HepG2 (cell line): Measurements from ENCODE around the gene TMBIM4. TPM values are rescaled to one million over a fixed set of nuclear protein-coding genes. Genes with fewer than 3 reads are reported as not detected.

Experiments used
- ADNP ChIP-seq: sonication (generic); formaldehyde crosslinking; IDR thresholded peaks from 2 replicates; pipeline ENCODE4 v1.4.0; 2020; ENCODE audit warnings: missing genetic modification reagents
- AGO2 ChIP-seq: fragments of 200-400 bp; formaldehyde crosslinking; optimal IDR thresholded peaks from 2 replicates; pipeline ENCODE3; 2017; ENCODE audit warnings: mild to moderate bottlenecking, low read depth, low read length, moderate library complexity
- ARHGAP35 ChIP-seq: sonication (generic); formaldehyde crosslinking; IDR thresholded peaks from 2 replicates; pipeline ENCODE4 v1.9.0; 2022; ENCODE audit warnings: mild to moderate bottlenecking, inconsistent platforms, moderate library complexity, missing genetic modification reagents, borderline replicate concordance
- DNMT3B ChIP-seq: conservative IDR thresholded peaks from 2 replicates; pipeline ENCODE4 v1.6.1; 2016; ENCODE audit warnings: missing biosample characterization, control low read depth
- ETV6 ChIP-seq: sonication (generic); formaldehyde crosslinking; conservative IDR thresholded peaks from 2 replicates; pipeline ENCODE4 v1.4.0; 2020; ENCODE audit warnings: missing genetic modification reagents
- IRF1 ChIP-seq: sonication (generic); formaldehyde crosslinking; IDR thresholded peaks from 2 replicates; pipeline ENCODE4 v1.4.0; 2020; ENCODE audit warnings: low read depth, mild to moderate bottlenecking, missing genetic modification reagents
- IRF2 ChIP-seq: IDR thresholded peaks from 2 replicates; pipeline ENCODE4 v1.6.1; 2018; ENCODE audit warnings: missing genetic modification reagents, missing compliant biosample characterization
- KLF6 ChIP-seq: IDR thresholded peaks from 2 replicates; pipeline ENCODE4 v1.8.0; 2016; ENCODE audit warnings: missing biosample characterization, missing genetic modification reagents
- LCORL ChIP-seq, 2 experiments: fragments of 450-650 bp in 1 of 2; sonication (generic) in 1 of 2; formaldehyde crosslinking in 1 of 2; IDR thresholded peaks; 2 replicates each; pipeline versions ENCODE4 v1.5.0 to v1.6.1; 2017 to 2020; ENCODE audit warnings: antibody characterized with exemption in 1 of 2, missing genetic modification reagents in 1 of 2
- NFE2L2 ChIP-seq: fragments of 150-350 bp; IDR thresholded peaks from 2 replicates; pipeline ENCODE4 v1.6.1; 2014; ENCODE audit warnings: low read length
- NONO ChIP-seq, 2 experiments: fragments of 450-650 bp in 1 of 2; sonication (generic) in 1 of 2; formaldehyde crosslinking in 1 of 2; IDR thresholded peaks in 1 of 2; conservative IDR thresholded peaks in 1 of 2; 2 replicates each; pipeline versions ENCODE4 v1.6.1 to v1.8.0; 2017 to 2022; ENCODE audit warnings: mild to moderate bottlenecking in 1 of 2, missing genetic modification reagents in 1 of 2, moderate library complexity in 1 of 2
- RFX5 ChIP-seq: IDR thresholded peaks from 2 replicates; pipeline ENCODE4 v1.6.1; 2011; ENCODE audit warnings: low read depth, low read length, improper control_type of control experiment
- SCMH1 ChIP-seq: sonication (generic); formaldehyde crosslinking; IDR thresholded peaks from 2 replicates; pipeline ENCODE4 v1.9.0; 2021; ENCODE audit warnings: missing genetic modification reagents, mild to moderate bottlenecking, borderline replicate concordance
- THYN1 ChIP-seq: sonication (generic); formaldehyde crosslinking; IDR thresholded peaks from 2 replicates; pipeline ENCODE4 v1.8.1; 2023; ENCODE audit warnings: low read depth, mild to moderate bottlenecking, moderate library complexity, missing genetic modification reagents, borderline replicate concordance
- ZMAT3 ChIP-seq: sonication (generic); formaldehyde crosslinking; conservative IDR thresholded peaks from 2 replicates; pipeline ENCODE4 v1.7.0; 2021; ENCODE audit warnings: missing genetic modification reagents
- ZNF441 ChIP-seq: sonication (generic); formaldehyde crosslinking; IDR thresholded peaks from 2 replicates; pipeline ENCODE4 v1.7.0; 2021; ENCODE audit warnings: missing genetic modification reagents, borderline replicate concordance
- ZNF576 ChIP-seq: sonication (generic); formaldehyde crosslinking; IDR thresholded peaks from 2 replicates; pipeline ENCODE4 v1.4.0; 2020; ENCODE audit warnings: mild to moderate bottlenecking, missing genetic modification reagents
- ZNF597 ChIP-seq: sonication (generic); formaldehyde crosslinking; IDR thresholded peaks from 2 replicates; pipeline ENCODE4 v1.5.0; 2020; ENCODE audit warnings: missing genetic modification reagents
- ZNF788 ChIP-seq: sonication (generic); formaldehyde crosslinking; IDR thresholded peaks from 2 replicates; pipeline ENCODE4 v1.5.0; 2020; ENCODE audit warnings: mild to moderate bottlenecking, missing genetic modification reagents, borderline replicate concordance
- ZSCAN20 ChIP-seq: sonication (generic); formaldehyde crosslinking; IDR thresholded peaks from 2 replicates; pipeline ENCODE4 v1.4.0; 2020; ENCODE audit warnings: missing genetic modification reagents, mild to moderate bottlenecking, borderline replicate concordance
- polyA plus RNA-seq, 8 experiments: library from polyadenylated mRNA; depleted of rRNA in 3 of 8; stranded (reverse) in 7 of 8; unstranded in 1 of 8; fragments of >200 nt; fragmentation: Illumina TruSeq in 4 of 8; extraction: Trizol in 4 of 8; gene quantifications; 2 replicates each; pipeline versions ENCODE4 v1.2.1 to v1.2.3, GENCODE V29; 2011 to 2016; ENCODE audit warnings: low read depth in 4 of 8, missing spikeins in 1 of 8, mixed read lengths in 1 of 8; ENCODE audit not compliant: insufficient read depth in 1 of 8
- total RNA-seq, 5 experiments: library from RNA; depleted of rRNA; stranded (reverse); fragments of >200 nt; fragmentation: Illumina TruSeq; extraction: Trizol; gene quantifications; 2 replicates each; pipeline ENCODE4 v1.2.3, GENCODE V29; 2016; ENCODE audit warnings: low read depth in 1 of 5

TMBIM4 gene
- total and polyA plus RNA-seq, 2 of the 13 experiments (the other 11 are each of a cell fraction or from before 2014, with no cell fraction given), result 60.5 to 67.7 TPM

DNA sequence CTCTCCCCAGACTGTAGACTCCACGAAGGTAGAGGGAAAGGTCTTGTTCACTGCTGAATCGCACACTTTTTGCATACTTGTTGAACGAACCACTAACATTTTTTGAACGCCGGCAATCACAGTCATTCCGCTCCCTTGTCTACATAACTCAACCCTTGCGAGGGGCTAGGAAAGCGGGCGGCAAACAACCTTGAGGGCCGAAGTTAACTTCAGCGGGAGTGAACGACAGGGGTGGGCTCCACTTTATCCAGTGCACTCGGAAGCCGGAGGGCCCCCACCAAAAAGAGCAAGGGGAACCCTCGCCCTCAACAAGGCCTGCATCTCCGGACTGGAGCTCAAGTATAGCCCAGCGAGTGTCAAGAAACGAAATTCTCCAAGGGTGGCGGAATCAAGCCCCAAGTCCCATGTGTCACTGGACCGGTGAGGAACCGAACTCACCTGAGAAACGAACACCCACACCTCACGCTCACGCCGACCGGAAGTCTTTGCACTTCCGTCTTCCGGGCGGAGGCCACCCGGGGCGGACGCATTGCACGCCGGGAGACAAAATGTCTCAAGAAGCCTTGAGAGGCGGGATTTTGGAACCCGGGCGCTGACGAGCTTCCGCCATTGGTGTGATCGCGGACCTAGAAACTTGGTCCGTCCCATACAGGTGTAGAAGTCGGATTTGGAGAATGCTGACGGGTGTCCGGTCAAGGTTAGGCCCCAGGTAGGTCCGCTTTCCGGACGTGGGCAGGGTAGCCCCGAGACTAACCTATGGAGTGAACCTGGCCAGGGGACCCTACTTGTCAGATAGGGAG, 39.3 kb downstream of the TMBIM4 start, which contains the start of gene LLPH (continued):
- TF ChIP-seq THYN1 (CRISPR knock-in tag) (no peak), ZNF441 (no peak), IRF1 (CRISPR knock-in tag) (no peak), NONO (IDR thresholded peaks at IDR 0.05) (no peak), NONO (CRISPR knock-in tag; conservative IDR thresholded peaks at IDR 0.05) (peak; percentile 80), ETV6 (no peak), SCMH1 (CRISPR knock-in tag) (no peak), KLF6 (no peak), ZNF597 (CRISPR knock-in tag) (no peak), ARHGAP35 (CRISPR knock-in tag) (no peak), AGO2 (no peak), LCORL (IDR thresholded peaks at IDR 0.05) (no peak), LCORL (CRISPR knock-in tag; IDR thresholded peaks at IDR 0.05) (peak; percentile 58), ZNF788 (CRISPR knock-in tag) (peak; percentile 76; the same call in 1 of the 2 replicates), ZSCAN20 (CRISPR knock-in tag) (no peak), RFX5 (no peak), DNMT3B (CRISPR knock-in tag) (no peak), ZMAT3 (CRISPR knock-in tag) (0 out of 2 replicates have a peak, but pooled peaks have one; percentile 17), ADNP (CRISPR knock-in tag) (no peak), NFE2L2 (no peak), ZNF576 (no peak), IRF2 (CRISPR knock-in tag) (no peak)
